HUES64 (cell line): Measurements from ENCODE around the gene RWDD3.

Experiments
- H3K27ac ChIP-seq: 2 replicates; pipeline ENCODE4 v1.7.0; 2013; ENCODE audit warnings: low read depth, low read length, inconsistent platforms
- H3K27me3 ChIP-seq: 2 replicates; pipeline ENCODE4 v1.6.1; 2013; ENCODE audit warnings: mild to moderate bottlenecking, low read length; ENCODE audit not compliant: insufficient read depth
- H3K36me3 ChIP-seq: 2 replicates; pipeline ENCODE4 v1.6.1; 2013; ENCODE audit warnings: mild to moderate bottlenecking, low read length; ENCODE audit not compliant: insufficient read depth
- H3K4me1 ChIP-seq: 2 replicates; pipeline ENCODE4 v1.6.1; 2013; ENCODE audit warnings: mild to moderate bottlenecking, low read length, moderate library complexity; ENCODE audit not compliant: insufficient read depth
- H3K4me3 ChIP-seq: 2 replicates; pipeline ENCODE4 v1.5.1; 2013; ENCODE audit warnings: mild to moderate bottlenecking, low read length, moderate library complexity
- H3K9ac ChIP-seq: 2 replicates; pipeline ENCODE4 v1.6.1; 2013; ENCODE audit warnings: mild to moderate bottlenecking, low read depth, low read length
- H3K9me3 ChIP-seq: 2 replicates; pipeline ENCODE4 v1.6.1; 2013; ENCODE audit warnings: low read depth, low read length; ENCODE audit not compliant: insufficient read depth
- WGBS: fragments of 150-250, 120-280 bp; methylation state at CpG from one replicate; pipeline ENCODE4 v1.1.7; 2013; ENCODE audit warnings: missing lambda C conversion rate; 5-methylcytosine and 5-hydroxymethylcytosine counted together

Gene RWDD3

GRCh38 chr1:95282518-95282895 is 48.5 kb downstream of the RWDD3 start:
- Histone ChIP-seq H3K9me3 (no peaks in the 10 kb centered on the region), H3K27me3 (no peaks in the 10 kb centered on the region)
- 78% methylated on average over 1 of the region's 1 CpG for WGBS

GRCh38 chr1:95284420-95284819 is 50.4 kb downstream of the RWDD3 start:
- Histone ChIP-seq H3K4me1 (peaks cover 23% of the 10 kb centered on the region), H3K27ac (no peak overlapping the region), H3K9ac (no peak overlapping the region), H3K27me3 (no peaks in the 10 kb centered on the region), H3K4me3 (no peak overlapping the region), H3K36me3 (no peaks in the 10 kb centered on the region), H3K9me3 (no peaks in the 10 kb centered on the region)
- WGBS = 95% methylated on average over 2 of the region's 2 CpGs

More at GRCh38 chr1:95282518-95282895, 48.5 kb downstream of the RWDD3 start:
- no peak overlapping the region for H3K4me3 ChIP-seq
- no peaks in the 10 kb centered on the region for H3K36me3 ChIP-seq
- H3K4me1 ChIP-seq = peaks cover 23% of the 10 kb centered on the region
- H3K9ac ChIP-seq = no peak overlapping the region
- H3K27ac ChIP-seq = peak overlapping the region; percentile 34; the same call in 1 of the 2 replicates

- WGBS = 76% methylated on average over 4 of the region's 5 CpGs
- H3K4me1 ChIP-seq = peaks cover 21% of the 10 kb centered on the region
- no peak overlapping the region for H3K27ac ChIP-seq
- H3K27me3 ChIP-seq = no peaks in the 10 kb centered on the region
- H3K4me3 ChIP-seq = no peak overlapping the region
- no peak overlapping the region for H3K9ac ChIP-seq
- H3K36me3 ChIP-seq = no peaks in the 10 kb centered on the region
- no peaks in the 10 kb centered on the region for H3K9me3 ChIP-seq
These were observed 52.5 kb downstream of the RWDD3 start for GRCh38 chr1:95286479-95286878.

GRCh38 chr1:95287081-95287480 is 53.1 kb downstream of the RWDD3 start:
- WGBS = 96% methylated on average over 2 of the region's 2 CpGs
- Histone ChIP-seq H3K4me1 (peaks cover 15% of the 10 kb centered on the region), H3K36me3 (no peaks in the 10 kb centered on the region), H3K27me3 (no peaks in the 10 kb centered on the region), H3K4me3 (no peak overlapping the region), H3K27ac (no peak overlapping the region), H3K9ac (no peak overlapping the region), H3K9me3 (no peaks in the 10 kb centered on the region)

- H3K27ac ChIP-seq = no peak overlapping the region
- no peak overlapping the region for H3K4me3 ChIP-seq
- peaks cover 7% of the 10 kb centered on the region; the same call in 1 of the 2 replicates for H3K4me1 ChIP-seq
- no peak overlapping the region for H3K9ac ChIP-seq
- WGBS = 87% methylated on average over 1 of the region's 2 CpGs
- H3K36me3 ChIP-seq = no peaks in the 10 kb centered on the region
- no peaks in the 10 kb centered on the region for H3K27me3 ChIP-seq
- no peaks in the 10 kb centered on the region for H3K9me3 ChIP-seq
These were observed 53.8 kb downstream of the RWDD3 start for GRCh38 chr1:95287825-95288224.
